Superior temporal gyrus (tissue), 1 donor: ENCODE measurements around the gene RMND5B.
"Not testable (repeated sequence)": the region's sequence is repeated elsewhere in the genome, so short reads cannot be mapped to it uniquely, and the experiment has no call there.

Experiments used
- DNase-seq: peaks from one replicate; pipeline ENCODE4 v3.0.0-alpha.2; 2016; ENCODE audit errors: extremely low spot score

The RMND5B gene

GRCh38 chr5:178130576-178131445 is at the start of gene RMND5B:
Gene RMND5B, plus strand, starts transcription at chr5:178131014. Its CDS starts 7,106 bp downstream, at chr5:178138120.
- DNase-seq, result peak; percentile 80

GRCh38 chr5:178081571-178082243 is 49.1 kb upstream of the RMND5B start:
- DNase-seq, result no peak

- no peak for DNase-seq
Observed at GRCh38 chr5:178083922-178084321, 46.9 kb upstream of the RMND5B start.

- no peak for DNase-seq
Observed at GRCh38 chr5:178085316-178085715, 45.5 kb upstream of the RMND5B start.

- no peak for DNase-seq
Observed at GRCh38 chr5:178086266-178086665, 44.5 kb upstream of the RMND5B start.

- not testable (repeated sequence) for DNase-seq
Observed at GRCh38 chr5:178087199-178087598, 43.6 kb upstream of the RMND5B start.

- DNase-seq, result no peak
Observed at GRCh38 chr5:178090856-178091255, 40.0 kb upstream of the RMND5B start.

GRCh38 chr5:178093134-178093533 is 37.7 kb upstream of the RMND5B start:
- no peak for DNase-seq

- DNase-seq, result no peak
Observed at GRCh38 chr5:178094345-178094744, 36.5 kb upstream of the RMND5B start.

- DNase-seq, result no peak
Observed at GRCh38 chr5:178098685-178099084, 32.1 kb upstream of the RMND5B start.

- DNase-seq, result no peak
Observed at GRCh38 chr5:178103612-178104011, 27.2 kb upstream of the RMND5B start.

GRCh38 chr5:178104492-178104891 is 26.3 kb upstream of the RMND5B start:
- DNase-seq, result no peak

- DNase-seq, result no peak
Observed at GRCh38 chr5:178106086-178106485, 24.7 kb upstream of the RMND5B start.

GRCh38 chr5:178106556-178107239 is 24.1 kb upstream of the RMND5B start:
- no peak for DNase-seq

GRCh38 chr5:178107756-178108310 is 23.0 kb upstream of the RMND5B start:
- DNase-seq, result no peak

GRCh38 chr5:178108446-178108845 is 22.4 kb upstream of the RMND5B start:
- DNase-seq, result no peak

GRCh38 chr5:178108966-178109365 is 21.8 kb upstream of the RMND5B start:
- DNase-seq, result no peak

GRCh38 chr5:178110511-178110910 is 20.3 kb upstream of the RMND5B start:
- DNase-seq, result no peak

- no peak for DNase-seq
Observed at GRCh38 chr5:178111925-178112324, 18.9 kb upstream of the RMND5B start.

GRCh38 chr5:178112545-178112944 is 18.3 kb upstream of the RMND5B start:
- no peak for DNase-seq

- DNase-seq, result no peak
Observed at GRCh38 chr5:178113141-178113787, 17.6 kb upstream of the RMND5B start, which contains the start of gene N4BP3. Gene N4BP3, plus strand, starts transcription at chr5:178113532. Its CDS starts 6,052 bp downstream, at chr5:178119584.
